Neural cell (in vitro differentiated cells): ENCODE data around the gene USP40. TPM values are rescaled to one million over a fixed set of nuclear protein-coding genes. Genes with fewer than 3 reads are reported as not detected.

Experiments used
- H2AFZ ChIP-seq: fragments of 200-600, 300-800 bp; sonication (generic), shearing (Covaris generic); 2 replicates; pipeline ENCODE4 v1.6.0; 2014; ENCODE audit warnings: low read depth, mild to moderate bottlenecking, antibody characterized with exemption, low read length, moderate library complexity
- H3F3A ChIP-seq: fragments of 200-600 bp; shearing (Covaris generic); 2 replicates; pipeline ENCODE4 v1.6.1; 2016; ENCODE audit warnings: mild to moderate bottlenecking, moderate library complexity, mixed read lengths, antibody characterized with exemption, low read length; ENCODE audit not compliant: insufficient read depth, poor library complexity, severe bottlenecking
- H3K27ac ChIP-seq: fragments of 200-600, 300-800 bp; sonication (generic), shearing (Covaris generic); 2 replicates; pipeline ENCODE4 v1.5.1; 2014; ENCODE audit warnings: mild to moderate bottlenecking, low read length, moderate library complexity
- H3K27me3 ChIP-seq: fragments of 300-800, 200-600 bp; sonication (generic), shearing (Covaris generic); 2 replicates; pipeline ENCODE4 v1.6.0; 2014; ENCODE audit warnings: mild to moderate bottlenecking, low read depth, low read length, moderate library complexity; ENCODE audit not compliant: insufficient read depth
- H3K36me3 ChIP-seq: fragments of 300-800, 200-600 bp; sonication (generic), shearing (Covaris generic); 2 replicates; pipeline ENCODE4 v1.5.1; 2014; ENCODE audit warnings: mild to moderate bottlenecking, antibody characterized with exemption, low read length, moderate library complexity; ENCODE audit not compliant: insufficient read depth
- H3K4me2 ChIP-seq: fragments of 300-800, 200-600 bp; sonication (generic), shearing (Covaris generic); 2 replicates; pipeline ENCODE4 v1.6.0; 2014; ENCODE audit warnings: mild to moderate bottlenecking, low read length
- H3K4me3 ChIP-seq: fragments of 300-800, 200-600 bp; sonication (generic), shearing (Covaris generic); 2 replicates; pipeline ENCODE4 v1.5.1; 2014; ENCODE audit warnings: mild to moderate bottlenecking, low read length, moderate library complexity
- H3K79me2 ChIP-seq: fragments of 200-600 bp; shearing (Covaris generic); replicated peaks from 2 replicates; pipeline ENCODE4 v1.6.0; 2014; ENCODE audit warnings: mild to moderate bottlenecking, low read length, moderate library complexity; ENCODE audit not compliant: insufficient read depth
- H3K9ac ChIP-seq: fragments of 300-800, 200-600 bp; sonication (generic), shearing (Covaris generic); 2 replicates; pipeline ENCODE4 v1.6.1; 2016; ENCODE audit warnings: mild to moderate bottlenecking, low read length, mixed read lengths
- H3K9me2 ChIP-seq: fragments of 200-600 bp; shearing (Covaris generic); 2 replicates; pipeline ENCODE4 v1.6.1; 2016; ENCODE audit warnings: mild to moderate bottlenecking, low read length, mixed read lengths; ENCODE audit not compliant: insufficient read depth
- H3K9me3 ChIP-seq: fragments of 200-600, 300-800 bp; sonication (generic), shearing (Covaris generic); 2 replicates; pipeline ENCODE4 v1.6.1; 2016; ENCODE audit warnings: mild to moderate bottlenecking, mixed run types, low read length, moderate library complexity, mixed read lengths
- H4K20me1 ChIP-seq: fragments of 200-600 bp; shearing (Covaris generic); 2 replicates; pipeline ENCODE4 v1.6.1; 2016; ENCODE audit warnings: mild to moderate bottlenecking, mixed run types; ENCODE audit not compliant: insufficient read depth
- CTCF ChIP-seq: fragments of 450-650 bp; IDR thresholded peaks from 2 replicates; pipeline ENCODE4 v1.5.1; 2014; ENCODE audit warnings: antibody characterized with exemption, mild to moderate bottlenecking, moderate library complexity; ENCODE audit not compliant: poor library complexity, severe bottlenecking
- EP300 ChIP-seq: fragments of 450-650 bp; conservative IDR thresholded peaks from 2 replicates; pipeline ENCODE4 v1.6.1; 2014; ENCODE audit warnings: antibody characterized with exemption, mild to moderate bottlenecking, moderate library complexity; ENCODE audit not compliant: poor library complexity, severe bottlenecking
- EZH2 ChIP-seq: fragments of 200-600, 300-800 bp; shearing (Covaris generic), sonication (generic); IDR thresholded peaks from 2 replicates; pipeline ENCODE4 v1.6.1; 2014; ENCODE audit warnings: antibody characterized with exemption, low read length, borderline replicate concordance, mild to moderate bottlenecking; ENCODE audit not compliant: insufficient read depth, poor library complexity, severe bottlenecking
- MXI1 ChIP-seq: fragments of 450-650 bp; conservative IDR thresholded peaks from 2 replicates; pipeline ENCODE4 v1.6.1; 2014; ENCODE audit warnings: antibody characterized with exemption, mild to moderate bottlenecking; ENCODE audit not compliant: poor library complexity, severe bottlenecking
- POLR2AphosphoS5 ChIP-seq: IDR thresholded peaks from 2 replicates; pipeline ENCODE4 v1.6.1; 2012
- RAD21 ChIP-seq: fragments of 450-650 bp; conservative IDR thresholded peaks from 2 replicates; pipeline ENCODE4 v1.6.1; 2014; ENCODE audit warnings: antibody characterized with exemption, mild to moderate bottlenecking, moderate library complexity
- REST ChIP-seq: IDR thresholded peaks from 2 replicates; pipeline ENCODE4 v1.6.1; 2012; ENCODE audit warnings: borderline replicate concordance
- SMC3 ChIP-seq: fragments of 450-650 bp; conservative IDR thresholded peaks from 2 replicates; pipeline ENCODE4 v1.6.1; 2014; ENCODE audit warnings: antibody characterized with exemption, mild to moderate bottlenecking, moderate library complexity; ENCODE audit not compliant: poor library complexity
- TAF1 ChIP-seq: IDR thresholded peaks from 2 replicates; pipeline ENCODE4 v1.6.1; 2012; ENCODE audit warnings: low read depth
- polyA plus RNA-seq: library from polyadenylated mRNA; depleted of rRNA; stranded (reverse); fragments of >200 nt; gene quantifications from 2 replicates; pipeline ENCODE4 v1.2.3, GENCODE V29; 2014

The USP40 gene
- polyA plus RNA-seq, 1 donor from 2014 or later = 33.3 TPM

- no peaks in the 10 kb centered on the region for H3K36me3 ChIP-seq
These were observed 108.5 kb downstream of the USP40 start for GRCh38 chr2:233458031-233458610.

DNA sequence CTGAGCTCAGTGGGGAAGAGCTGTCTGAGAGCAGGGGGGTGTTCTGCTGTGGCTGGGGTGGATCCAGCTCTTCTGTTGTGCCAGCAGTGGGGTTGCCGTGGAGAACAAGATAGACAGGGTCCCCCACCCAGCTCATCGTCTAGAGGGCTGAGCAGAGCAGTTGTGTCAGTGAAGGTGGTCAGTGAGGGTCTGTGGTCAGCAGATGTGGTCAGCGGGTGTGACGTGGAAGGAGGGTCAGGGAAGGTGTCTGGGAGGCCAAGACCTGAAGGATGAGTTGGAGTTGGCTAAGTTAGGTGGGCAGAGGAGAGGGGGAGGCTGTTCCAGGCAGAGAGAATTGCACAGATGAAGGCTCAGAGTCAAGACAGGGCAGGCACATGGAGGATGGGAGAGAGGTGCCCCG, 109.2 kb downstream of the USP40 start:
- Histone ChIP-seq H3K27ac (no peak overlapping the region), H3K79me2 (no peaks in the 10 kb centered on the region), H3K36me3 (no peaks in the 10 kb centered on the region), H3K9me2 (no peaks in the 10 kb centered on the region), H3K27me3 (no peaks in the 10 kb centered on the region), H3K4me3 (no peak overlapping the region), H3K4me2 (no peak overlapping the region), H3K9ac (no peak overlapping the region), H3F3A (no peaks in the 10 kb centered on the region), H2AFZ (no peak overlapping the region), H3K9me3 (no peaks in the 10 kb centered on the region), H4K20me1 (no peaks in the 10 kb centered on the region)
- TF ChIP-seq MXI1 (no peak), EZH2 (no peak), POLR2AphosphoS5 (no peak), SMC3 (no peak), TAF1 (no peak)

More at GRCh38 chr2:233458031-233458610, 108.5 kb downstream of the USP40 start:
- no peak for TF ChIP-seq CTCF
- TF ChIP-seq EP300 = no peak
- TF ChIP-seq POLR2AphosphoS5 = no peak
- TF ChIP-seq TAF1 = no peak
- TF ChIP-seq EZH2 = no peak
- TF ChIP-seq MXI1 = no peak
- no peak for TF ChIP-seq SMC3
- no peak for TF ChIP-seq REST
- TF ChIP-seq RAD21 = no peak
- H3F3A ChIP-seq = no peaks in the 10 kb centered on the region
- H3K9ac ChIP-seq = no peak overlapping the region
- no peak overlapping the region for H3K27ac ChIP-seq
- no peak overlapping the region for H3K4me3 ChIP-seq
- H3K4me2 ChIP-seq = no peak overlapping the region
- H3K79me2 ChIP-seq = no peaks in the 10 kb centered on the region
- H3K9me2 ChIP-seq = no peaks in the 10 kb centered on the region
- H4K20me1 ChIP-seq = no peaks in the 10 kb centered on the region
- H3K9me3 ChIP-seq = no peaks in the 10 kb centered on the region
- no peak overlapping the region for H2AFZ ChIP-seq
- H3K27me3 ChIP-seq = no peaks in the 10 kb centered on the region
